Activated CD4-positive, alpha-beta T cell treated with anti-CD3 and anti-CD28 coated beads, Interleukin-2, amount 10 ng/mL, durations not matched to agents 7 days and 5 days (primary cell): Measurements from ENCODE around the gene RAB3GAP1. TPM values are rescaled to one million over a fixed set of nuclear protein-coding genes. Genes with fewer than 3 reads are reported as not detected.

Experiments used
- CTCF ChIA-PET: fragments of 350-600 bp; sonication (Branson Sonifier 250); formaldehyde crosslinking; loops from one replicate; lab custom pipeline; 2021; ENCODE audit warnings: antibody characterized with exemption; lab: Charles Lee
- POLR2A ChIA-PET: fragments of 350-600 bp; sonication (Branson Sonifier 250); formaldehyde crosslinking; loops from one replicate; lab custom pipeline; 2021; ENCODE audit warnings: antibody characterized with exemption; lab: Charles Lee
- DNase-seq: peaks from one replicate; pipeline ENCODE4 v3.0.0-alpha.2; 2020
- H3K27ac Mint-ChIP-seq: one replicate; pipeline ENCODE4 v1.8.0; 2021; ENCODE audit warnings: mild to moderate bottlenecking, moderate library complexity, mixed read lengths
- H3K27me3 Mint-ChIP-seq: one replicate; pipeline ENCODE4 v1.8.0; 2021; ENCODE audit warnings: mixed read lengths
- H3K36me3 Mint-ChIP-seq: one replicate; pipeline ENCODE4 v1.8.0; 2021; ENCODE audit warnings: low read depth, mixed read lengths
- H3K4me1 Mint-ChIP-seq: one replicate; pipeline ENCODE4 v1.8.0; 2021; ENCODE audit warnings: mixed read lengths
- H3K4me3 Mint-ChIP-seq: one replicate; pipeline ENCODE4 v1.8.0; 2021; ENCODE audit warnings: mild to moderate bottlenecking, moderate library complexity, mixed read lengths
- H3K9me3 Mint-ChIP-seq: one replicate; pipeline ENCODE4 v1.8.0; 2021; ENCODE audit warnings: mixed read lengths
- total RNA-seq, 2 experiments: library from RNA; stranded (reverse); gene quantifications; one replicate each; pipeline ENCODE4 v1.2.3, GENCODE V29; 2021

The RAB3GAP1 gene
- total RNA-seq, 2 experiments from 2014 or later, result 21.1 to 22.8 TPM

GRCh38 chr2:135130751-135131150, 78.7 kb downstream of the RAB3GAP1 start:
- Mint-ChIP-seq H3K4me3 (no peak overlapping the region), H3K4me1 (peaks cover 6% of the 10 kb centered on the region), H3K27me3 (no peaks in the 10 kb centered on the region), H3K9me3 (no peaks in the 10 kb centered on the region), H3K27ac (no peak overlapping the region), H3K36me3 (peaks cover 47% of the 10 kb centered on the region)
- CTCF ChIA-PET, result no interaction called here
- POLR2A ChIA-PET, result no interaction called here
- no peak for DNase-seq

- no peak overlapping the region for H3K27ac Mint-ChIP-seq
- no peaks in the 10 kb centered on the region for H3K9me3 Mint-ChIP-seq
- peaks cover 52% of the 10 kb centered on the region for H3K36me3 Mint-ChIP-seq
- H3K27me3 Mint-ChIP-seq, result no peaks in the 10 kb centered on the region
- peaks cover 6% of the 10 kb centered on the region for H3K4me1 Mint-ChIP-seq
- CTCF ChIA-PET, result no interaction called here
- POLR2A ChIA-PET, result no interaction called here
- DNase-seq, result no peak
- H3K4me3 Mint-ChIP-seq, result no peak overlapping the region
Measured at GRCh38 chr2:135132314-135132713, 80.2 kb downstream of the RAB3GAP1 start.

GRCh38 chr2:135140606-135141005, 88.5 kb downstream of the RAB3GAP1 start:
- H3K9me3 Mint-ChIP-seq, result peaks cover 26% of the 10 kb centered on the region
- H3K4me1 Mint-ChIP-seq, result no peaks in the 10 kb centered on the region
- no peak overlapping the region for H3K27ac Mint-ChIP-seq
- ChIA-PET POLR2A (no interaction called here), CTCF (no interaction called here)
- peaks cover 68% of the 10 kb centered on the region for H3K36me3 Mint-ChIP-seq
- H3K4me3 Mint-ChIP-seq, result no peak overlapping the region
- no peaks in the 10 kb centered on the region for H3K27me3 Mint-ChIP-seq
- no peak for DNase-seq

- ChIA-PET POLR2A (no interaction called here), CTCF (no interaction called here)
- H3K27ac Mint-ChIP-seq, result no peak overlapping the region
- no peak for DNase-seq
- no peak overlapping the region for H3K4me3 Mint-ChIP-seq
- peaks cover 54% of the 10 kb centered on the region for H3K36me3 Mint-ChIP-seq
- no peaks in the 10 kb centered on the region for H3K4me1 Mint-ChIP-seq
- no peaks in the 10 kb centered on the region for H3K27me3 Mint-ChIP-seq
- H3K9me3 Mint-ChIP-seq, result peaks cover 26% of the 10 kb centered on the region
Measured at GRCh38 chr2:135142323-135142722, 90.2 kb downstream of the RAB3GAP1 start.

- Mint-ChIP-seq H3K9me3 (peaks cover 26% of the 10 kb centered on the region), H3K27me3 (no peaks in the 10 kb centered on the region), H3K4me1 (no peaks in the 10 kb centered on the region), H3K36me3 (peaks cover 46% of the 10 kb centered on the region), H3K27ac (no peak overlapping the region), H3K4me3 (no peak overlapping the region)
- POLR2A ChIA-PET, result no interaction called here
- no peak for DNase-seq
- CTCF ChIA-PET, result no interaction called here
Measured at GRCh38 chr2:135144343-135144742, 92.3 kb downstream of the RAB3GAP1 start.

GRCh38 chr2:135149251-135149650, 97.2 kb downstream of the RAB3GAP1 start:
- no peak overlapping the region for H3K27ac Mint-ChIP-seq
- POLR2A ChIA-PET, result no interaction called here

GRCh38 chr2:135150725-135151124, 98.6 kb downstream of the RAB3GAP1 start:
- peaks cover 18% of the 10 kb centered on the region for H3K4me1 Mint-ChIP-seq

More at GRCh38 chr2:135149251-135149650, 97.2 kb downstream of the RAB3GAP1 start:
- H3K36me3 Mint-ChIP-seq, result peaks cover 43% of the 10 kb centered on the region
- no peak for DNase-seq
- no peak overlapping the region for H3K4me3 Mint-ChIP-seq
- CTCF ChIA-PET, result interaction anchor here (0.7 kb wide), 1 partner anchor 9 kb away, joined by 3 read pairs; no protein-coding TSS in a partner anchor
- H3K27me3 Mint-ChIP-seq, result no peaks in the 10 kb centered on the region
- H3K9me3 Mint-ChIP-seq, result peaks cover 5% of the 10 kb centered on the region
- H3K4me1 Mint-ChIP-seq, result peaks cover 9% of the 10 kb centered on the region

GRCh38 chr2:135151615-135152014, 99.5 kb downstream of the RAB3GAP1 start:
- H3K27ac Mint-ChIP-seq, result no peak overlapping the region
- no peaks in the 10 kb centered on the region for H3K9me3 Mint-ChIP-seq
- H3K4me1 Mint-ChIP-seq, result peaks cover 18% of the 10 kb centered on the region
- POLR2A ChIA-PET, result no interaction called here
- H3K4me3 Mint-ChIP-seq, result no peak overlapping the region
- peaks cover 49% of the 10 kb centered on the region for H3K36me3 Mint-ChIP-seq
- CTCF ChIA-PET, result no interaction called here
- no peaks in the 10 kb centered on the region for H3K27me3 Mint-ChIP-seq
- DNase-seq, result no peak

More at GRCh38 chr2:135150725-135151124, 98.6 kb downstream of the RAB3GAP1 start:
- DNase-seq, result no peak
- Mint-ChIP-seq H3K36me3 (peaks cover 46% of the 10 kb centered on the region), H3K9me3 (no peaks in the 10 kb centered on the region), H3K27ac (no peak overlapping the region), H3K27me3 (no peaks in the 10 kb centered on the region), H3K4me3 (no peak overlapping the region)
- POLR2A ChIA-PET, result no interaction called here
- CTCF ChIA-PET, result no interaction called here

GRCh38 chr2:135152361-135152760, 100.3 kb downstream of the RAB3GAP1 start:
- H3K27ac Mint-ChIP-seq, result no peak overlapping the region
- peaks cover 53% of the 10 kb centered on the region for H3K36me3 Mint-ChIP-seq
- no peak overlapping the region for H3K4me3 Mint-ChIP-seq
- H3K27me3 Mint-ChIP-seq, result no peaks in the 10 kb centered on the region
- ChIA-PET CTCF (no interaction called here), POLR2A (no interaction called here)
- DNase-seq, result no peak
- H3K4me1 Mint-ChIP-seq, result peaks cover 18% of the 10 kb centered on the region
- no peaks in the 10 kb centered on the region for H3K9me3 Mint-ChIP-seq

- ChIA-PET CTCF (no interaction called here), POLR2A (no interaction called here)
- no peaks in the 10 kb centered on the region for H3K9me3 Mint-ChIP-seq
- H3K36me3 Mint-ChIP-seq, result peaks cover 67% of the 10 kb centered on the region
- H3K27ac Mint-ChIP-seq, result no peak overlapping the region
- no peak overlapping the region for H3K4me3 Mint-ChIP-seq
- peaks cover 18% of the 10 kb centered on the region for H3K4me1 Mint-ChIP-seq
- no peaks in the 10 kb centered on the region for H3K27me3 Mint-ChIP-seq
- no peak for DNase-seq
Measured at GRCh38 chr2:135154962-135155361, 102.9 kb downstream of the RAB3GAP1 start.

- Mint-ChIP-seq H3K36me3 (peaks cover 48% of the 10 kb centered on the region), H3K4me3 (no peak overlapping the region), H3K4me1 (peaks cover 23% of the 10 kb centered on the region), H3K27ac (no peak overlapping the region), H3K27me3 (no peaks in the 10 kb centered on the region), H3K9me3 (no peaks in the 10 kb centered on the region)
- ChIA-PET CTCF (interaction anchor here (1.4 kb wide), 1 partner anchor 8 kb away, joined by 3 read pairs; no protein-coding TSS in a partner anchor), POLR2A (no interaction called here)
- DNase-seq, result no peak
Measured at GRCh38 chr2:135157856-135158255, 105.8 kb downstream of the RAB3GAP1 start.

- no peak for DNase-seq
- Mint-ChIP-seq H3K27ac (no peak overlapping the region), H3K27me3 (no peaks in the 10 kb centered on the region), H3K36me3 (peaks cover 43% of the 10 kb centered on the region), H3K4me3 (no peak overlapping the region), H3K9me3 (no peaks in the 10 kb centered on the region), H3K4me1 (peaks cover 19% of the 10 kb centered on the region)
- POLR2A ChIA-PET, result no interaction called here
- CTCF ChIA-PET, result interaction anchor here (1.4 kb wide), 1 partner anchor 10 kb away, joined by 3 read pairs; no protein-coding TSS in a partner anchor
Measured at GRCh38 chr2:135159191-135159590, 107.1 kb downstream of the RAB3GAP1 start.

- ChIA-PET CTCF (no interaction called here), POLR2A (no interaction called here)
- H3K36me3 Mint-ChIP-seq, result peaks cover 31% of the 10 kb centered on the region
- H3K27me3 Mint-ChIP-seq, result no peaks in the 10 kb centered on the region
- H3K4me1 Mint-ChIP-seq, result peaks cover 9% of the 10 kb centered on the region
- no peak for DNase-seq
- no peak overlapping the region for H3K4me3 Mint-ChIP-seq
- H3K9me3 Mint-ChIP-seq, result no peaks in the 10 kb centered on the region
- H3K27ac Mint-ChIP-seq, result no peak overlapping the region
Measured at GRCh38 chr2:135162377-135162776, 110.3 kb downstream of the RAB3GAP1 start.

- no peak overlapping the region for H3K27ac Mint-ChIP-seq
Measured at GRCh38 chr2:135162786-135163185, 110.7 kb downstream of the RAB3GAP1 start.

More at GRCh38 chr2:135162786-135163185, 110.7 kb downstream of the RAB3GAP1 start:
- no peaks in the 10 kb centered on the region for H3K9me3 Mint-ChIP-seq
- CTCF ChIA-PET, result interaction anchor here (0.6 to 1.0 kb wide), 2 partner anchors 15 to 47 kb away, joined by 3 to 4 read pairs; no protein-coding TSS in a partner anchor
- no peak for DNase-seq
- POLR2A ChIA-PET, result no interaction called here
- peaks cover 9% of the 10 kb centered on the region for H3K4me1 Mint-ChIP-seq
- no peak overlapping the region for H3K4me3 Mint-ChIP-seq
- H3K36me3 Mint-ChIP-seq, result peaks cover 29% of the 10 kb centered on the region
- no peaks in the 10 kb centered on the region for H3K27me3 Mint-ChIP-seq
